Neuronal stem cell (in vitro differentiated cells): ENCODE results near the gene PROKR2.
A peak's percentile ranks its signal among the peaks of the same experiment; 100 is the strongest.

ENCODE experiments used
- DNase-seq: peaks from one replicate; pipeline ENCODE4 v3.0.0-alpha.2; 2013; ENCODE audit warnings: low spot score
- H2AFZ ChIP-seq: one replicate; pipeline ENCODE4 v1.6.1; 2013; ENCODE audit warnings: mild to moderate bottlenecking, low read length, inconsistent platforms
- H2AK5ac ChIP-seq: 2 replicates; pipeline ENCODE4 v1.6.1; 2013; ENCODE audit warnings: low read depth, mild to moderate bottlenecking, inconsistent platforms, low read length, moderate library complexity, mixed read lengths
- H2BK120ac ChIP-seq: 2 replicates; pipeline ENCODE4 v1.6.1; 2013; ENCODE audit warnings: low read depth, mild to moderate bottlenecking, inconsistent platforms, low read length, moderate library complexity, mixed read lengths
- H2BK12ac ChIP-seq: one replicate; pipeline ENCODE4 v1.6.1; 2013; ENCODE audit warnings: low read length, inconsistent platforms
- H2BK15ac ChIP-seq: 2 replicates; pipeline ENCODE4 v1.6.1; 2013; ENCODE audit warnings: mild to moderate bottlenecking, low read length, inconsistent platforms, mixed read lengths
- H2BK5ac ChIP-seq: one replicate; pipeline ENCODE4 v1.6.1; 2013; ENCODE audit warnings: inconsistent platforms, mild to moderate bottlenecking, low read length, moderate library complexity
- H3K14ac ChIP-seq: one replicate; pipeline ENCODE4 v1.6.1; 2013; ENCODE audit warnings: low read length, inconsistent platforms
- H3K18ac ChIP-seq: 2 replicates; pipeline ENCODE4 v1.6.1; 2013; ENCODE audit warnings: low read length, inconsistent platforms
- H3K23ac ChIP-seq: 2 replicates; pipeline ENCODE4 v1.6.1; 2013; ENCODE audit warnings: low read depth, mild to moderate bottlenecking, mixed read lengths, low read length, inconsistent platforms; ENCODE audit not compliant: poor library complexity
- H3K27ac ChIP-seq: replicated peaks from 3 replicates; pipeline ENCODE4 v1.5.1; 2013; ENCODE audit warnings: low read length, inconsistent platforms
- H3K27me3 ChIP-seq, 3 experiments: 2 replicates each; pipeline ENCODE4 v1.6.1; 2013; ENCODE audit warnings: low read length in 3 of 3, mild to moderate bottlenecking in 2 of 3, inconsistent platforms in 1 of 3, low read depth in 1 of 3, mixed read lengths in 1 of 3, moderate library complexity in 1 of 3; ENCODE audit not compliant: control insufficient read depth in 3 of 3, insufficient read depth in 3 of 3
- H3K36me3 ChIP-seq, 2 donors: replicated peaks in 1 of 2; 2 replicates each; pipeline ENCODE4 v1.6.1; 2013; ENCODE audit warnings: low read length in 2 of 2; ENCODE audit not compliant: control insufficient read depth in 2 of 2, insufficient read depth in 2 of 2
- H3K4ac ChIP-seq: 2 replicates; pipeline ENCODE4 v1.6.1; 2013; ENCODE audit warnings: inconsistent platforms, mild to moderate bottlenecking, low read length, moderate library complexity
- H3K4me1 ChIP-seq, 2 donors: 1 replicate in 1 of 2; 2 replicates in 1 of 2; pipeline ENCODE4 v1.6.1; 2013; ENCODE audit warnings: low read length in 2 of 2, low read depth in 1 of 2; ENCODE audit not compliant: control insufficient read depth in 2 of 2, insufficient read depth in 1 of 2
- H3K4me2 ChIP-seq: one replicate; pipeline ENCODE4 v1.6.1; 2013; ENCODE audit warnings: mild to moderate bottlenecking, low read length, inconsistent platforms; ENCODE audit not compliant: insufficient read depth, poor library complexity, severe bottlenecking
- H3K4me3 ChIP-seq, 2 donors: 2 replicates each; pipeline ENCODE4 v1.5.1; 2013; ENCODE audit warnings: low read length in 2 of 2, mild to moderate bottlenecking in 2 of 2, inconsistent platforms in 1 of 2, moderate library complexity in 1 of 2
- H3K79me1 ChIP-seq: one replicate; pipeline ENCODE4 v1.6.1; 2013; ENCODE audit warnings: low read depth, mild to moderate bottlenecking, inconsistent platforms, low read length, moderate library complexity
- H3K9ac ChIP-seq: one replicate; pipeline ENCODE4 v1.6.1; 2013; ENCODE audit warnings: mild to moderate bottlenecking, low read depth, low read length, inconsistent platforms; ENCODE audit not compliant: poor library complexity
- H3K9me3 ChIP-seq, 2 donors: replicated peaks in 1 of 2; 2 replicates each; pipeline versions ENCODE3 to v1.6.1; 2013; ENCODE audit warnings: low read length in 2 of 2, mild to moderate bottlenecking in 2 of 2, inconsistent platforms in 1 of 2, low read depth in 1 of 2, mixed read lengths in 1 of 2, moderate library complexity in 1 of 2; ENCODE audit not compliant: control insufficient read depth in 2 of 2, insufficient read depth in 1 of 2
- H4K8ac ChIP-seq: one replicate; pipeline ENCODE4 v1.6.1; 2013; ENCODE audit warnings: low read depth, mild to moderate bottlenecking, inconsistent platforms, low read length, moderate library complexity
- H4K91ac ChIP-seq: one replicate; pipeline ENCODE4 v1.6.1; 2013; ENCODE audit warnings: low read length, low read depth, mild to moderate bottlenecking, inconsistent platforms; ENCODE audit not compliant: poor library complexity
- WGBS, 2 donors: extraction: QIAGEN DNeasy Blood & Tissue Kit; methylation state at CpG; one replicate each; pipeline ENCODE4 v1.1.7; 2013; ENCODE audit warnings: missing lambda C conversion rate in 2 of 2, mixed read lengths in 1 of 2; ENCODE audit not compliant: insufficient read length in 2 of 2, insufficient replicate concordance in 1 of 2; ENCODE audit errors: extremely low coverage in 2 of 2; 5-methylcytosine and 5-hydroxymethylcytosine counted together

The PROKR2 gene

GRCh38 chr20:5331340-5331739 lies 14.6 kb upstream of the PROKR2 start:
- H3K23ac ChIP-seq, result no peak overlapping the region
- peaks cover 2% of the 10 kb centered on the region for H3K79me1 ChIP-seq
- H2BK12ac ChIP-seq, result no peak overlapping the region
- H3K4me3 ChIP-seq, result no peak overlapping the region
- no peak for DNase-seq
- no peak overlapping the region for H2BK15ac ChIP-seq
- H3K18ac ChIP-seq, result no peak overlapping the region
- H3K27ac ChIP-seq, result no peak overlapping the region
- H3K9me3 ChIP-seq, result no peaks in the 10 kb centered on the region
- H3K27me3 ChIP-seq, result peaks cover 0 to 14% (median 0%) of the 10 kb centered on the region in 3 experiments
- no peak overlapping the region for H3K14ac ChIP-seq
- H4K91ac ChIP-seq, result no peak overlapping the region
- peaks cover 0 to 3% of the 10 kb centered on the region in 2 donors for H3K4me1 ChIP-seq
- no CpG with 5 or more reads among the region's 3 CpGs for WGBS, 2 donors
- no peak overlapping the region for H2BK120ac ChIP-seq
- no peak overlapping the region for H3K4ac ChIP-seq
- H2AK5ac ChIP-seq, result no peak overlapping the region
- no peak overlapping the region for H3K4me2 ChIP-seq
- H4K8ac ChIP-seq, result no peak overlapping the region
- H2AFZ ChIP-seq, result no peak overlapping the region
- no peak overlapping the region for H3K9ac ChIP-seq
- no peak overlapping the region for H2BK5ac ChIP-seq
- H3K36me3 ChIP-seq, result no peaks in the 10 kb centered on the region

- no peak for DNase-seq
- Histone ChIP-seq H3K23ac (no peak overlapping the region), H2BK120ac (no peak overlapping the region), H3K4me1 (peaks cover 0 to 3% of the 10 kb centered on the region in 2 donors), H3K9ac (no peak overlapping the region), H3K4ac (no peak overlapping the region), H3K79me1 (no peaks in the 10 kb centered on the region), H2AK5ac (no peak overlapping the region), H3K9me3 (no peaks in the 10 kb centered on the region), H3K36me3 (no peaks in the 10 kb centered on the region), H2BK5ac (no peak overlapping the region), H3K18ac (no peak overlapping the region), H3K14ac (no peak overlapping the region), H2AFZ (no peak overlapping the region), H3K27ac (no peak overlapping the region), H3K4me2 (no peak overlapping the region), H2BK12ac (no peak overlapping the region), H3K27me3 (peaks cover 0 to 27% (median 0%) of the 10 kb centered on the region in 3 experiments), H4K8ac (no peak overlapping the region), H3K4me3 (no peak overlapping the region), H4K91ac (no peak overlapping the region), H2BK15ac (no peak overlapping the region)
- no CpG with 5 or more reads among the region's 3 CpGs for WGBS, 2 donors
Measured at GRCh38 chr20:5328268-5328667, 11.5 kb upstream of the PROKR2 start.

GRCh38 chr20:5327356-5327755 lies 10.6 kb upstream of the PROKR2 start:
- H3K4me2 ChIP-seq, result no peak overlapping the region
- H3K27ac ChIP-seq, result no peak overlapping the region
- H3K4ac ChIP-seq, result no peak overlapping the region
- H2AFZ ChIP-seq, result no peak overlapping the region
- H2BK120ac ChIP-seq, result no peak overlapping the region
- H2BK5ac ChIP-seq, result no peak overlapping the region
- H3K14ac ChIP-seq, result no peak overlapping the region
- no peaks in the 10 kb centered on the region for H3K36me3 ChIP-seq
- no peak overlapping the region for H2BK12ac ChIP-seq
- no peak for DNase-seq
- no peak overlapping the region for H3K9ac ChIP-seq
- H3K79me1 ChIP-seq, result no peaks in the 10 kb centered on the region
- H3K27me3 ChIP-seq, result peaks cover 0 to 33% (median 0%) of the 10 kb centered on the region in 3 experiments
- H4K8ac ChIP-seq, result no peak overlapping the region
- WGBS, 2 donors, result no CpG with 5 or more reads among the region's 3 CpGs
- H2BK15ac ChIP-seq, result no peak overlapping the region
- H3K23ac ChIP-seq, result no peak overlapping the region
- no peak overlapping the region for H2AK5ac ChIP-seq
- no peak overlapping the region for H3K18ac ChIP-seq
- peaks cover 0 to 3% of the 10 kb centered on the region in 2 donors for H3K4me1 ChIP-seq
- no peaks in the 10 kb centered on the region for H3K9me3 ChIP-seq
- H4K91ac ChIP-seq, result no peak overlapping the region
- no peak overlapping the region for H3K4me3 ChIP-seq

GRCh38 chr20:5315807-5316187 lies 957 bp downstream of the PROKR2 start:
- no peak overlapping the region for H2BK15ac ChIP-seq
- no peak overlapping the region for H2BK5ac ChIP-seq
- H3K27ac ChIP-seq, result no peak overlapping the region
- peak overlapping the region; percentile 44 for H2AK5ac ChIP-seq
- H3K36me3 ChIP-seq, result no peaks in the 10 kb centered on the region
- no peak overlapping the region for H2BK120ac ChIP-seq
- no peak overlapping the region for H3K4ac ChIP-seq
- H3K79me1 ChIP-seq, result no peaks in the 10 kb centered on the region
- no peak overlapping the region for H2BK12ac ChIP-seq
- H2AFZ ChIP-seq, result peak overlapping the region; percentile 70
- H3K4me2 ChIP-seq, result peak overlapping the region; percentile 98
- peak overlapping the region; percentile 24 for H3K18ac ChIP-seq
- no peak overlapping the region for H4K8ac ChIP-seq
- peaks cover 2% of the 10 kb centered on the region in 2 donors for H3K4me1 ChIP-seq
- H3K9ac ChIP-seq, result no peak overlapping the region
- peak overlapping the region; percentile 66 for H3K14ac ChIP-seq
- H3K9me3 ChIP-seq, result peaks cover 0 to 7% of the 10 kb centered on the region in 2 donors
- H3K27me3 ChIP-seq, result peaks cover 14 to 62% (median 51%) of the 10 kb centered on the region in 3 experiments
- peak overlapping the region in 1 of 2 donors; percentile 82 for H3K4me3 ChIP-seq
- no peak overlapping the region for H4K91ac ChIP-seq
- no peak for DNase-seq
- H3K23ac ChIP-seq, result peak overlapping the region; percentile 26
- no CpG with 5 or more reads among the region's 28 CpGs for WGBS, 2 donors
